MM.1S (cell line): ENCODE measurements around the gene ZNF41.

Experiments
- CTCF ChIP-seq: fragments of 300-600 bp; sonication (generic); IDR thresholded peaks from 2 replicates; pipeline ENCODE4 v1.5.1; 2016; ENCODE audit warnings: antibody characterized with exemption, low read length, mixed read lengths
- EZH2 ChIP-seq: fragments of 300-600 bp; sonication (generic); optimal IDR thresholded peaks from 2 replicates; pipeline ENCODE3; 2017; ENCODE audit warnings: low read depth, mild to moderate bottlenecking, antibody characterized with exemption, low read length, mixed read lengths

- TF ChIP-seq CTCF (no peak), EZH2 (no peak)
Measured at GRCh38 chrX:47507153-47507867, 24.3 kb upstream of the ZNF41 start.
